Caco-2 (cell line): ENCODE measurements around the gene NCKAP5. TPM values are rescaled to one million over a fixed set of nuclear protein-coding genes. Genes with fewer than 3 reads are reported as not detected.

Experiments used
- BruUV-seq: library from RNA; stranded (reverse); fragments of 400-500 nt; replicated peaks from 2 replicates; lab custom pipeline; 2021; lab: Mats Ljungman, UMichigan
- CTCF ChIA-PET: fragments of 300-600 bp; sonication (Branson Sonifier 250); formaldehyde crosslinking; loops from one replicate; lab custom pipeline; 2022; ENCODE audit warnings: antibody characterized with exemption; lab: Charles Lee
- POLR2A ChIA-PET: fragments of 300-600 bp; sonication (Branson Sonifier 250); formaldehyde crosslinking; loops from one replicate; lab custom pipeline; 2022; ENCODE audit warnings: antibody characterized with exemption; lab: Charles Lee
- DNase-seq, 2 experiments: peaks; one replicate each; pipeline versions ENCODE4 v3.0.0 to v3.0.0-alpha.2; 2020 to 2022
- H3K27me3 ChIP-seq: replicated peaks from 2 replicates; pipeline ENCODE4 v1.6.0; 2011; ENCODE audit warnings: low read length; ENCODE audit not compliant: control insufficient read depth, insufficient read depth
- H3K36me3 ChIP-seq: 2 replicates; pipeline ENCODE4 v1.5.1; 2011; ENCODE audit warnings: low read length; ENCODE audit not compliant: control insufficient read depth, insufficient read depth
- H3K4me1 ChIP-seq: fragments of 250-450 bp; sonication (Bioruptor Pico); 2 replicates; pipeline ENCODE4 v1.5.1; 2020; ENCODE audit warnings: mild to moderate bottlenecking
- H3K4me3 ChIP-seq: 2 replicates; pipeline ENCODE4 v1.5.1; 2011; ENCODE audit warnings: low read depth, mild to moderate bottlenecking, control low read depth, low read length
- H3K9me3 ChIP-seq: fragments of 250-450 bp; sonication (Bioruptor Pico); 2 replicates; pipeline ENCODE4 v1.5.1; 2020; ENCODE audit warnings: mild to moderate bottlenecking, moderate library complexity
- H3K27ac Mint-ChIP-seq: one replicate; pipeline ENCODE4 v1.8.0; 2022; ENCODE audit warnings: mixed read lengths; ENCODE audit not compliant: unreplicated experiment
- H3K27me3 Mint-ChIP-seq: one replicate; pipeline ENCODE4 v1.8.0; 2022; ENCODE audit warnings: mixed read lengths; ENCODE audit not compliant: insufficient read depth, unreplicated experiment
- H3K36me3 Mint-ChIP-seq: one replicate; pipeline ENCODE4 v1.8.0; 2022; ENCODE audit warnings: mild to moderate bottlenecking, mixed read lengths; ENCODE audit not compliant: insufficient read depth, unreplicated experiment
- H3K4me1 Mint-ChIP-seq: one replicate; pipeline ENCODE4 v1.8.0; 2022; ENCODE audit warnings: low read depth, mixed read lengths; ENCODE audit not compliant: unreplicated experiment
- H3K4me3 Mint-ChIP-seq: one replicate; pipeline ENCODE4 v1.8.0; 2022; ENCODE audit warnings: mild to moderate bottlenecking, moderate library complexity, mixed read lengths; ENCODE audit not compliant: unreplicated experiment
- H3K9me3 Mint-ChIP-seq: one replicate; pipeline ENCODE4 v1.8.0; 2022; ENCODE audit warnings: mixed read lengths; ENCODE audit not compliant: unreplicated experiment
- intact Hi-C: fragments of 100-400 bp; cut with micrococcal nuclease; formaldehyde crosslinking; loops from one replicate; pipeline ENCODE4 v1.10.0; 2022; ENCODE audit not compliant: unreplicated experiment
- total RNA-seq: library from RNA; stranded (reverse); gene quantifications from 2 replicates; pipeline ENCODE4 v1.2.3, GENCODE V29; 2022
- TF ChIP-seq, protein P1 (sequence below), 2 experiments: fragments of 200-600 bp in 1 of 2; IDR thresholded peaks; 1 replicate in 1 of 2; 2 replicates in 1 of 2; pipeline versions ENCODE4 v1.5.1 to v1.8.0; 2011 to 2022; ENCODE audit warnings: antibody characterized with exemption in 1 of 2, control low read depth in 1 of 2, inconsistent platforms in 1 of 2, low read depth in 1 of 2, low read length in 1 of 2, mild to moderate bottlenecking in 1 of 2, moderate library complexity in 1 of 2; ENCODE audit not compliant: insufficient read depth in 1 of 2, severe bottlenecking in 1 of 2, unreplicated experiment in 1 of 2

NCKAP5 gene
- total RNA-seq, 1 experiment from 2014 or later = 3.8 TPM

DNA sequence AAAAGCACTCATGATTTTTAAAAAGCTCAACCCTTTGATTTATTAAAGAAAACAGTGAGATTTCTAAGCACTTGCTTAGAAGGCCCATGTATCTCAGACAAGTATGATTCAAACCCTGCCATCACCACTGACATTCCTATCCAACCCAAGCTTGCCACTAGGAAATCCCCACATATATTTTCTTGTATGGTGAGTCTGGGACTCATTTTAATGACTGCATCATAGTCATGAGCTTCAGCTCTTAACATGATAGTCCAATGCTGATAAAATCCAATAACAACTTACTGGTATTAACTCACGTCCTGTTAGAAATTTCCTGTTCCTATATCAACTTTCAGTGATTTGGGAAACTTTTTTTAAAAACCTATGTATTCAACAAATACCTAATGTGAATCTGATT lies 39.4 kb upstream of the NCKAP5 start:
- Histone ChIP-seq H3K4me1 (no peaks in the 10 kb centered on the region), H3K27me3 (no peaks in the 10 kb centered on the region), H3K9me3 (no peaks in the 10 kb centered on the region), H3K36me3 (no peaks in the 10 kb centered on the region), H3K4me3 (no peak overlapping the region)
- DNase-seq = no peak
- CTCF ChIA-PET = no interaction called here
- BruUV-seq = no TSS peak
- Mint-ChIP-seq H3K36me3 (no peaks in the 10 kb centered on the region), H3K4me3 (no peak overlapping the region), H3K9me3 (no peaks in the 10 kb centered on the region), H3K4me1 (peaks cover 1% of the 10 kb centered on the region), H3K27ac (no peak overlapping the region), H3K27me3 (peaks cover 7% of the 10 kb centered on the region)
- POLR2A ChIA-PET = no interaction called here
- intact Hi-C loops = no loop called here
- TF ChIP-seq, protein P1, sequence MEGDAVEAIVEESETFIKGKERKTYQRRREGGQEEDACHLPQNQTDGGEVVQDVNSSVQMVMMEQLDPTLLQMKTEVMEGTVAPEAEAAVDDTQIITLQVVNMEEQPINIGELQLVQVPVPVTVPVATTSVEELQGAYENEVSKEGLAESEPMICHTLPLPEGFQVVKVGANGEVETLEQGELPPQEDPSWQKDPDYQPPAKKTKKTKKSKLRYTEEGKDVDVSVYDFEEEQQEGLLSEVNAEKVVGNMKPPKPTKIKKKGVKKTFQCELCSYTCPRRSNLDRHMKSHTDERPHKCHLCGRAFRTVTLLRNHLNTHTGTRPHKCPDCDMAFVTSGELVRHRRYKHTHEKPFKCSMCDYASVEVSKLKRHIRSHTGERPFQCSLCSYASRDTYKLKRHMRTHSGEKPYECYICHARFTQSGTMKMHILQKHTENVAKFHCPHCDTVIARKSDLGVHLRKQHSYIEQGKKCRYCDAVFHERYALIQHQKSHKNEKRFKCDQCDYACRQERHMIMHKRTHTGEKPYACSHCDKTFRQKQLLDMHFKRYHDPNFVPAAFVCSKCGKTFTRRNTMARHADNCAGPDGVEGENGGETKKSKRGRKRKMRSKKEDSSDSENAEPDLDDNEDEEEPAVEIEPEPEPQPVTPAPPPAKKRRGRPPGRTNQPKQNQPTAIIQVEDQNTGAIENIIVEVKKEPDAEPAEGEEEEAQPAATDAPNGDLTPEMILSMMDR (IDR thresholded peaks at IDR 0.05; ENCODE audit: insufficient read depth in 1 of 2, low read depth in 1 of 2, low read length in 1 of 2, severe bottlenecking in 1 of 2, unreplicated experiment in 1 of 2) = no peak

DNA sequence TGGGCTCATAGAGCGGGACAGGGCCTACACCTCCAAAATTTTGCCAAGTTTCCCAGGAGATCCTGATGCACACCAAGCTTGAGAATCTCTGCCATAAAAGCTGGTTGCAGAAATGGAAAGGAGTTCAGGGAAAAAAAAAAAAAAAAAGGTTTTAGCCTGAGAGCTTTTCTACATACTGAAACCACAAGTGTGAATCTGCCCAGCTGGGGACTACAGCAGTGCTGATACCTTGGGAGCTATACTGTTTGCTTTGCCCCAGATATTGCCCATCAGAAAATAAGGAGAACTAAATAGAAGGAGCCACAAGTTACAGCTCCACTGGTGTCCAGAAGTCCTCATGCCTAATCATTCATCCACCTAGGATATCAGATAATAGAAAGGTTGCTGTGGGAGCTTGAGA lies 38.4 kb upstream of the NCKAP5 start:
- Histone ChIP-seq H3K27me3 (no peaks in the 10 kb centered on the region), H3K4me1 (no peaks in the 10 kb centered on the region), H3K9me3 (no peaks in the 10 kb centered on the region), H3K4me3 (no peak overlapping the region), H3K36me3 (no peaks in the 10 kb centered on the region)
- no peak for DNase-seq
- H3K4me3 Mint-ChIP-seq = no peak overlapping the region
- no peaks in the 10 kb centered on the region for H3K36me3 Mint-ChIP-seq
- ChIA-PET CTCF (interaction anchor here (0.6 to 0.7 kb wide), 2 partner anchors 150 to 278 kb away, joined by 3 to 9 read pairs; no protein-coding TSS in a partner anchor), POLR2A (no interaction called here)
- H3K27ac Mint-ChIP-seq = no peak overlapping the region
- TF ChIP-seq, protein P1 (IDR thresholded peaks at IDR 0.05; ENCODE audit: insufficient read depth in 1 of 2, low read depth in 1 of 2, low read length in 1 of 2, severe bottlenecking in 1 of 2, unreplicated experiment in 1 of 2) = no peak
- H3K4me1 Mint-ChIP-seq = peaks cover 11% of the 10 kb centered on the region
- intact Hi-C loops = no loop called here
- peaks cover 7% of the 10 kb centered on the region for H3K27me3 Mint-ChIP-seq
- BruUV-seq = no TSS peak
- no peaks in the 10 kb centered on the region for H3K9me3 Mint-ChIP-seq

DNA sequence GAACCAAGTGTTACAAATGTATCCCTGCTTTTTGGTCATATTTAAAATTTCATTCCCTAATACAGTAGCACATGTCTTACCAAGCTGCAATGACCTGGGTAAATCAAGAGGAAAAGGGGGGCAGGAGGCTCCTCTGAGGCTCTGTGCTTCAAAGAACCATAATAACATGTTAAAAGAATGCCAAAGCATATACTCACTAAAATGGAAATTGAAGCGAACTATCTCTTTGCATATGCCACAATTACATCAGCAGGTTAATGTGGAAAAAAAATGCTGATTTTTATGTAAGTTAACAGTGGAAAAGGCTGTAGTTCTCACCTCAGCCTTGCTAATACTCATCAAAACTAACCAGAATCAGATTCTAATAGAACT lies 37.5 kb upstream of the NCKAP5 start:
- Histone ChIP-seq H3K36me3 (no peaks in the 10 kb centered on the region), H3K4me1 (no peaks in the 10 kb centered on the region), H3K4me3 (no peak overlapping the region), H3K9me3 (no peaks in the 10 kb centered on the region), H3K27me3 (no peaks in the 10 kb centered on the region)
- Mint-ChIP-seq H3K27ac (no peak overlapping the region), H3K4me3 (no peak overlapping the region), H3K9me3 (no peaks in the 10 kb centered on the region), H3K36me3 (no peaks in the 10 kb centered on the region), H3K4me1 (peaks cover 11% of the 10 kb centered on the region), H3K27me3 (peaks cover 7% of the 10 kb centered on the region)
- BruUV-seq = no TSS peak
- TF ChIP-seq, protein P1 (IDR thresholded peaks at IDR 0.05; ENCODE audit: insufficient read depth in 1 of 2, low read depth in 1 of 2, low read length in 1 of 2, severe bottlenecking in 1 of 2, unreplicated experiment in 1 of 2) = no peak
- ChIA-PET CTCF (no interaction called here), POLR2A (no interaction called here)
- no peak for DNase-seq
- intact Hi-C loops = no loop called here
